Effector memory CD4-positive, alpha-beta T cell (primary cell): ENCODE results near the gene MYH14.

Source experiments
- DNase-seq, 3 donors: peaks; one replicate each; pipeline ENCODE4 v3.0.0-alpha.2; 2020
- H3K27ac ChIP-seq: 2 replicates; pipeline ENCODE4 v1.7.0; 2013; ENCODE audit warnings: mild to moderate bottlenecking, low read length, moderate library complexity; ENCODE audit not compliant: insufficient read depth, poor library complexity, severe bottlenecking
- H3K27me3 ChIP-seq: replicated peaks from 2 replicates; pipeline ENCODE4 v1.7.0; 2013; ENCODE audit warnings: mild to moderate bottlenecking, low read length; ENCODE audit not compliant: insufficient read depth, control insufficient read depth, poor library complexity, severe bottlenecking
- H3K36me3 ChIP-seq: 2 replicates; pipeline ENCODE4 v1.7.0; 2013; ENCODE audit warnings: mild to moderate bottlenecking, low read length, moderate library complexity; ENCODE audit not compliant: control insufficient read depth, insufficient read depth
- H3K4me1 ChIP-seq: 2 replicates; pipeline ENCODE4 v1.7.0; 2013; ENCODE audit warnings: low read length, mild to moderate bottlenecking; ENCODE audit not compliant: control insufficient read depth, insufficient read depth, poor library complexity, severe bottlenecking
- H3K4me3 ChIP-seq: 2 replicates; pipeline ENCODE4 v1.7.0; 2013; ENCODE audit warnings: low read length, low read depth, mild to moderate bottlenecking; ENCODE audit not compliant: insufficient read depth, poor library complexity, severe bottlenecking
- H3K9me3 ChIP-seq: 2 replicates; pipeline ENCODE4 v1.7.0; 2013; ENCODE audit warnings: mild to moderate bottlenecking, low read length, moderate library complexity; ENCODE audit not compliant: control insufficient read depth

The MYH14 gene

GRCh38 chr19:50191216-50191615, 12.2 kb upstream of the MYH14 start:
- no peak overlapping the region for H3K27ac ChIP-seq
- no peak overlapping the region for H3K4me3 ChIP-seq
- no peaks in the 10 kb centered on the region for H3K9me3 ChIP-seq
- DNase-seq: no peak
- H3K4me1 ChIP-seq: no peaks in the 10 kb centered on the region
- no peaks in the 10 kb centered on the region for H3K27me3 ChIP-seq
- H3K36me3 ChIP-seq: no peaks in the 10 kb centered on the region

GRCh38 chr19:50192463-50193211, 10.8 kb upstream of the MYH14 start:
- no peak for DNase-seq
- H3K27me3 ChIP-seq: no peaks in the 10 kb centered on the region
- no peaks in the 10 kb centered on the region for H3K9me3 ChIP-seq
- H3K4me1 ChIP-seq: no peaks in the 10 kb centered on the region
- no peaks in the 10 kb centered on the region for H3K36me3 ChIP-seq
- no peak overlapping the region for H3K4me3 ChIP-seq
- no peak overlapping the region for H3K27ac ChIP-seq

GRCh38 chr19:50195224-50195623, 8.2 kb upstream of the MYH14 start:
- no peak for DNase-seq
- no peaks in the 10 kb centered on the region for H3K9me3 ChIP-seq
- H3K27me3 ChIP-seq: no peaks in the 10 kb centered on the region
- no peaks in the 10 kb centered on the region for H3K36me3 ChIP-seq
- H3K27ac ChIP-seq: no peak overlapping the region
- no peak overlapping the region for H3K4me3 ChIP-seq
- H3K4me1 ChIP-seq: no peaks in the 10 kb centered on the region

- Histone ChIP-seq H3K9me3 (no peaks in the 10 kb centered on the region), H3K27me3 (peaks cover 5% of the 10 kb centered on the region), H3K4me3 (no peak overlapping the region), H3K27ac (no peak overlapping the region), H3K36me3 (no peaks in the 10 kb centered on the region), H3K4me1 (no peaks in the 10 kb centered on the region)
- no peak for DNase-seq
Observed at GRCh38 chr19:50196322-50196932, 7.0 kb upstream of the MYH14 start.

DNA sequence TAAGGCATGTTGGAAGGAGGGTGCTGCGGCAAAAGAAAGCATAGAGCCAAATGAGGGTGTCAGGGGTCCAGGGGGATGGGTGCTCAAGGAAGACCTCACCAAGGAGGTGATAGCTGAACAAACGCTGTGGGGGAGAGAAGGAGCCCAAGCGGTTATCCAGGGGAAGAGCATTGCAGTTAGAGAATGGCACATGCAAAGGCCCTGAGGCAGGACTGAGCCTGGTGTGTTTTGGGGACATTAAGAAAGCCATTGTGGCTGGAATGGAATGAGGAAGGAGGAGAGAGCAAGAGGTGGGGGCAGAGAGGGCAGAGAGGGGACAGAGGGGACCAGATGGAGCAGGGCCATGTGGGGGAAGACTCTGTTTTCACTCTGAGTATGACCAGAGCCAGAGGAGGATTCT, 6.1 kb upstream of the MYH14 start:
- no peaks in the 10 kb centered on the region for H3K9me3 ChIP-seq
- H3K27me3 ChIP-seq: peaks cover 5% of the 10 kb centered on the region

GRCh38 chr19:50198431-50199258, 4.8 kb upstream of the MYH14 start:
- no peak for DNase-seq
- Histone ChIP-seq H3K27me3 (peaks cover 15% of the 10 kb centered on the region), H3K4me1 (peaks cover 3% of the 10 kb centered on the region), H3K27ac (no peak overlapping the region), H3K4me3 (no peak overlapping the region), H3K36me3 (no peaks in the 10 kb centered on the region), H3K9me3 (no peaks in the 10 kb centered on the region)

More for the DNA sequence above, 6.1 kb upstream of the MYH14 start:
- Histone ChIP-seq H3K4me1 (no peaks in the 10 kb centered on the region), H3K4me3 (no peak overlapping the region), H3K27ac (no peak overlapping the region), H3K36me3 (no peaks in the 10 kb centered on the region)
- no peak for DNase-seq

DNA sequence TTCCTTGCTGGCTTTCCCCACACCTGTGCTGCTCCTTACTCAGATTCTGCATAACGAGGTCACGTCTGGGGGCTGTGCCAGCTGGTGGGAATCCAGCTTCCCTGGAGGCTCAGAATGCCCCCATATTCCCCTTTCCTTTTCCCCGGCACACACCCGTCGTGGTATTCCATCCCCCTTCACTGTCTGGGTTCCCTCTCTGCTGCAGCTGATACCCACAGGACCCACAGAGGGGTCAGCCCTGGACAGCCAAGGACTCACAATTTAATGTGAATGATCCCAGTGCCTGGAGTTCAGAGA, 4.2 kb upstream of the MYH14 start:
- Histone ChIP-seq H3K4me3 (no peak overlapping the region), H3K9me3 (no peaks in the 10 kb centered on the region), H3K4me1 (peaks cover 6% of the 10 kb centered on the region), H3K27me3 (peaks cover 21% of the 10 kb centered on the region), H3K27ac (no peak overlapping the region), H3K36me3 (no peaks in the 10 kb centered on the region)
- no peak for DNase-seq

DNA sequence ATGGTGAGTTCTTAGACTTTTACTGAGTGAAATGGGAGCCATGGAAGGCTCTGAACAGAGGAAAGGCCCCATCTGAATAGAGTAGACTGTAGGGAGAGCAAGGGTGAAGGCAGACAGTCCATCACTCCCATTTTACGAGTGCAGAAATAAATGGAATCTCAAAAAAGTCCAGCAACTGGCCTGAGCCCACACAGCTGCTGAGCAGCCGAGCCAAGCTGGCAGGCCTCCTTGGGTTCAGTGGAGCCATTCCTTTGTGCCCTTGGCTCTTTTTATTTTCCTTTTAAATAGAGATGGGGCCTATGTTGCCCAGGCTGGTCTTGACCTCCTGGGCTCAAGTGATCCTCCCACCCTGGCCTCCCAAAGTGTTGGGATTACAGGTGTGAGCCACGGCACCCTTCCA, 1.0 kb upstream of the MYH14 start:
- Histone ChIP-seq H3K27me3 (peaks cover 29% of the 10 kb centered on the region), H3K9me3 (no peaks in the 10 kb centered on the region), H3K27ac (no peak overlapping the region), H3K4me1 (peaks cover 6% of the 10 kb centered on the region), H3K36me3 (no peaks in the 10 kb centered on the region), H3K4me3 (no peak overlapping the region)
- no peak for DNase-seq

- Histone ChIP-seq H3K4me1 (peaks cover 6% of the 10 kb centered on the region), H3K36me3 (no peaks in the 10 kb centered on the region), H3K4me3 (no peak overlapping the region), H3K27me3 (peaks cover 29% of the 10 kb centered on the region), H3K9me3 (no peaks in the 10 kb centered on the region), H3K27ac (no peak overlapping the region)
- no peak for DNase-seq
Observed at GRCh38 chr19:50202962-50203280, 501 bp upstream of the MYH14 start.

DNA sequence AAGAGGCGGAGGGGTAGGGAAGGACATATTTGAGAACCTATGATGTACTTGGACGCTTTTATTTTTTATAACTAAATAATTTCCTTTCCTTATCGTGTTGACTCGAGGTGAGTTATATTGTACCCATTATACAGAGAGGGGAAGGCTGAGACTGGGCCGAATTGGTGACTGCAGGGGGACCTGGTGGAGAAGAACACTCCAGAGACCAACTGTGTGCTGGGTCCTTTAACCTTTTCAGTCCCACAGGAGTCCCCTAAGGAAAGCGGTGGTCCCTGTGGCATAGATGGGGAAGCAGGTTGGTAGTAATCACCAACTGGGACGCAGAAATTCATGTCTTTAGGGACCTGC, 633 bp downstream of the MYH14 start:
- no peaks in the 10 kb centered on the region for H3K9me3 ChIP-seq
- peaks cover 6% of the 10 kb centered on the region for H3K4me1 ChIP-seq
- DNase-seq: no peak
- peaks cover 29% of the 10 kb centered on the region for H3K27me3 ChIP-seq
- H3K36me3 ChIP-seq: no peaks in the 10 kb centered on the region
- no peak overlapping the region for H3K4me3 ChIP-seq
- no peak overlapping the region for H3K27ac ChIP-seq
